ENCODE data around the gene CDHR4.

GRCh38 chr3:49844464-49845183 lies 45.0 kb upstream of the CDHR4 start:
- no peak for TF ChIP-seq EZH2 (IDR thresholded peaks at IDR 0.05; ENCODE audit: insufficient read depth, poor library complexity, severe bottlenecking)
- TF ChIP-seq EZH2phosphoT487 (IDR thresholded peaks at IDR 0.05; ENCODE audit: insufficient read depth, low read depth): no peak
